KMS-11 (cell line): ENCODE measurements around the gene PPP1R13B.

Experiments used
- H2AFZ ChIP-seq: fragments of 200-600 bp; sonication (generic); 2 replicates; pipeline ENCODE4 v1.6.1; 2016; ENCODE audit warnings: antibody characterized with exemption, mixed run types, low read depth
- H3K27ac ChIP-seq: fragments of 200-600 bp; sonication (generic); 2 replicates; pipeline ENCODE4 v1.6.1; 2016; ENCODE audit warnings: mild to moderate bottlenecking, mixed run types
- H3K27me3 ChIP-seq: fragments of 200-600 bp; sonication (generic); 2 replicates; pipeline ENCODE4 v1.6.1; 2017; ENCODE audit warnings: mild to moderate bottlenecking, low read depth, mixed run types, moderate library complexity; ENCODE audit not compliant: insufficient read depth
- H3K36me3 ChIP-seq: fragments of 200-600 bp; sonication (generic); 2 replicates; pipeline ENCODE4 v1.6.1; 2017; ENCODE audit warnings: mild to moderate bottlenecking, mixed run types; ENCODE audit not compliant: insufficient read depth
- H3K4me1 ChIP-seq: fragments of 200-600 bp; sonication (generic); 2 replicates; pipeline ENCODE4 v1.6.1; 2016; ENCODE audit warnings: mild to moderate bottlenecking, low read depth, mixed run types; ENCODE audit not compliant: poor library complexity, severe bottlenecking
- H3K4me2 ChIP-seq: fragments of 200-600 bp; sonication (generic); 2 replicates; pipeline ENCODE4 v1.7.0; 2016; ENCODE audit warnings: mild to moderate bottlenecking, mixed run types
- H3K4me3 ChIP-seq: fragments of 200-600 bp; sonication (generic); IDR thresholded peaks from 2 replicates; pipeline ENCODE4 v1.6.1; 2017; ENCODE audit warnings: low read depth, low read length, mixed read lengths; ENCODE audit not compliant: insufficient read depth
- H3K79me2 ChIP-seq: fragments of 200-600 bp; sonication (generic); 2 replicates; pipeline ENCODE4 v1.6.1; 2016; ENCODE audit warnings: low read depth, mixed run types; ENCODE audit not compliant: insufficient read depth
- H3K9ac ChIP-seq: fragments of 200-600 bp; sonication (generic); 2 replicates; pipeline ENCODE4 v1.6.1; 2016; ENCODE audit warnings: mild to moderate bottlenecking, mixed run types
- H4K20me1 ChIP-seq: fragments of 200-600 bp; sonication (generic); 2 replicates; pipeline ENCODE4 v1.6.1; 2016; ENCODE audit warnings: mild to moderate bottlenecking, mixed run types; ENCODE audit not compliant: insufficient read depth
- TF ChIP-seq, protein P1 (sequence below): fragments of 200-600 bp; sonication (generic); conservative IDR thresholded peaks from 2 replicates; pipeline ENCODE4 v1.6.1; 2017; ENCODE audit warnings: low read depth, mild to moderate bottlenecking, antibody characterized with exemption, low read length, moderate library complexity, mixed read lengths

PPP1R13B gene, protein sequence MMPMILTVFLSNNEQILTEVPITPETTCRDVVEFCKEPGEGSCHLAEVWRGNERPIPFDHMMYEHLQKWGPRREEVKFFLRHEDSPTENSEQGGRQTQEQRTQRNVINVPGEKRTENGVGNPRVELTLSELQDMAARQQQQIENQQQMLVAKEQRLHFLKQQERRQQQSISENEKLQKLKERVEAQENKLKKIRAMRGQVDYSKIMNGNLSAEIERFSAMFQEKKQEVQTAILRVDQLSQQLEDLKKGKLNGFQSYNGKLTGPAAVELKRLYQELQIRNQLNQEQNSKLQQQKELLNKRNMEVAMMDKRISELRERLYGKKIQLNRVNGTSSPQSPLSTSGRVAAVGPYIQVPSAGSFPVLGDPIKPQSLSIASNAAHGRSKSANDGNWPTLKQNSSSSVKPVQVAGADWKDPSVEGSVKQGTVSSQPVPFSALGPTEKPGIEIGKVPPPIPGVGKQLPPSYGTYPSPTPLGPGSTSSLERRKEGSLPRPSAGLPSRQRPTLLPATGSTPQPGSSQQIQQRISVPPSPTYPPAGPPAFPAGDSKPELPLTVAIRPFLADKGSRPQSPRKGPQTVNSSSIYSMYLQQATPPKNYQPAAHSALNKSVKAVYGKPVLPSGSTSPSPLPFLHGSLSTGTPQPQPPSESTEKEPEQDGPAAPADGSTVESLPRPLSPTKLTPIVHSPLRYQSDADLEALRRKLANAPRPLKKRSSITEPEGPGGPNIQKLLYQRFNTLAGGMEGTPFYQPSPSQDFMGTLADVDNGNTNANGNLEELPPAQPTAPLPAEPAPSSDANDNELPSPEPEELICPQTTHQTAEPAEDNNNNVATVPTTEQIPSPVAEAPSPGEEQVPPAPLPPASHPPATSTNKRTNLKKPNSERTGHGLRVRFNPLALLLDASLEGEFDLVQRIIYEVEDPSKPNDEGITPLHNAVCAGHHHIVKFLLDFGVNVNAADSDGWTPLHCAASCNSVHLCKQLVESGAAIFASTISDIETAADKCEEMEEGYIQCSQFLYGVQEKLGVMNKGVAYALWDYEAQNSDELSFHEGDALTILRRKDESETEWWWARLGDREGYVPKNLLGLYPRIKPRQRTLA

DNA sequence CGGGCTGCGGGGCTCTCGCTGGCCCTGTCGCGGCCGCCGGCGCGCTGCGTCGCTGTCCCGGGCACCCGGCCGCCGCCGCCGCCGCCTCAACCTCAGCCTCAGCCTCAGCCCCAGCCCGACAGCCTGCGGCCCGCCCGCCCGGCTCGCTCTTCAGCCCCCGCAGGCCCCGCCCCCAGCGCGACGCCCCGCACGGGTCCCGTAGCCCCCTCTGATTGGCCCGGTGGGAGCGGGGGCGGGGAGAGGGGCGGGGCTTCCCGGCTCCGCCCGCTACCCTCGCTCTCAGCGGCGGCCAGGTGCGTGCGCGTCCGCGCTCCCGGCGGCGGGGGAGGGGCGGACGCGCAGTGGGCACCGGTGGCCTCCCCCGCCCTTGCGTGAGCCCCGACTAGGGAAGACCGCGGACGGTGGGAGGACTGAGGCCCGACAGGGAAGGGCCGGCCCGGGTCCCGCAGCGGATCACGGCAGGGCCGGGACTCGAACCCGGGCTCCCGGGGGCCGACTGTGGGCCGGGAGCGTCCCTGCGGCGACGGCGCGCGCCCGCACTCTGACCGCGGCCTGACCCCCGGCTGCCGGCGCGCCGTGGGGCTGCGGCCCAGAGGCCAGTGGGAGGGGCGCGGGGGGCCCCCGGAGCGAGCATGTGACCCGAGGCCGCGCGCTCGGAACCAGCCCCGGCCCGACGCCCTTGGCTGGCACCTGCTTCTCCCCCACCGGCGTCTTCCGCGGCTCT, at the start of gene PPP1R13B:
PPP1R13B (minus strand) TSS at position 125 of the 724 bp plus-strand sequence. CDS start 268 bp downstream, outside the sequence.
- Histone ChIP-seq H4K20me1 (no peaks in the 10 kb centered on the region), H3K4me3 (no peak within 1 kb of the TSS), H3K27me3 (no peaks in the 10 kb centered on the region; the same call in 1 of the 2 replicates), H3K9ac (peak within 1 kb of the TSS; percentile 49; the same call in 1 of the 2 replicates), H3K79me2 (no peaks in the 10 kb centered on the region), H3K27ac (no peak within 1 kb of the TSS), H3K36me3 (no peaks in the 10 kb centered on the region), H3K4me1 (no peaks in the 10 kb centered on the region), H3K4me2 (peak within 1 kb of the TSS; percentile 59), H2AFZ (peak within 1 kb of the TSS; percentile 44)
- TF ChIP-seq, protein P1, sequence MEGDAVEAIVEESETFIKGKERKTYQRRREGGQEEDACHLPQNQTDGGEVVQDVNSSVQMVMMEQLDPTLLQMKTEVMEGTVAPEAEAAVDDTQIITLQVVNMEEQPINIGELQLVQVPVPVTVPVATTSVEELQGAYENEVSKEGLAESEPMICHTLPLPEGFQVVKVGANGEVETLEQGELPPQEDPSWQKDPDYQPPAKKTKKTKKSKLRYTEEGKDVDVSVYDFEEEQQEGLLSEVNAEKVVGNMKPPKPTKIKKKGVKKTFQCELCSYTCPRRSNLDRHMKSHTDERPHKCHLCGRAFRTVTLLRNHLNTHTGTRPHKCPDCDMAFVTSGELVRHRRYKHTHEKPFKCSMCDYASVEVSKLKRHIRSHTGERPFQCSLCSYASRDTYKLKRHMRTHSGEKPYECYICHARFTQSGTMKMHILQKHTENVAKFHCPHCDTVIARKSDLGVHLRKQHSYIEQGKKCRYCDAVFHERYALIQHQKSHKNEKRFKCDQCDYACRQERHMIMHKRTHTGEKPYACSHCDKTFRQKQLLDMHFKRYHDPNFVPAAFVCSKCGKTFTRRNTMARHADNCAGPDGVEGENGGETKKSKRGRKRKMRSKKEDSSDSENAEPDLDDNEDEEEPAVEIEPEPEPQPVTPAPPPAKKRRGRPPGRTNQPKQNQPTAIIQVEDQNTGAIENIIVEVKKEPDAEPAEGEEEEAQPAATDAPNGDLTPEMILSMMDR: no peak

DNA sequence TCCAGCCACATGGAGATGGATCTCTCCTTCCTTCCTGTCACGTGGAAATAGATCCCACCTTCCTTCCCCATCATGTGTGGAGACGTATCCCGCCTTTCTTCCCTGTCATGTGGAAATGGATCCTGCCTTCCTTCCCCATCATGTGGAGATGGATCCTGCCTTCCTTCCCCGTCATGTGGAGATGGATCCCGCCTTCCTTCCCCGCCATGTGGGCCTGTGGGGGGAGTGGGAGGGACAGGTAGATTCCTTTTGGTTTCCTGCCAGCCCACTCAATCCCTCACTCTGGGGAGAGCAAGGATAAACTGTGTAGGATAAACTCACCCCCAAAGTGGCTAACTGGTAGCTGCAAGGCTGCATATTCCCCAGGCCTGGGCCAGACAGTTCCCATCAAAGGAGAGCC, 49.2 kb upstream of the PPP1R13B start:
- Histone ChIP-seq H3K36me3 (no peaks in the 10 kb centered on the region), H3K4me3 (no peak overlapping the region), H3K27ac (no peak overlapping the region), H3K27me3 (no peaks in the 10 kb centered on the region), H3K9ac (no peak overlapping the region), H2AFZ (no peak overlapping the region), H3K4me1 (no peaks in the 10 kb centered on the region), H4K20me1 (no peaks in the 10 kb centered on the region), H3K4me2 (no peak overlapping the region), H3K79me2 (no peaks in the 10 kb centered on the region)
- TF ChIP-seq, protein P1: no peak

DNA sequence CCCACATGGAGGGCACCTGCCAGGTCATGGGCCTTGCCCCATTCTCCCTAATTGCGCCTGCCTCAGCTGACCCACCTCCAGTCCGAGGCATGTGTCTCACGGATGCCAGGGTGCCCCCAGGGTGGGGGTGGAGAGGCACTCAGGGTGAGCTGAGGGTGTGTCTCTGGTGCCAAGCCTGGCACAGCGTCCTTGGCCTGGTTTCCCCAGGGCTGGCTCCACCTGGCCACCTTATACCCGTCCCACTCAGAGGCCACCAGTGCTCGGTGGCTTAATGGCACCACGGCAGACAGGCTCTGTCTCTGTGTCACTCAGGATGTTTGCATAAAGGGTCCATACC, 47.3 kb upstream of the PPP1R13B start:
- Histone ChIP-seq H3K36me3 (no peaks in the 10 kb centered on the region), H3K4me1 (no peaks in the 10 kb centered on the region)

More for the DNA sequence above, 47.3 kb upstream of the PPP1R13B start:
- H3K9ac ChIP-seq: no peak overlapping the region
- no peaks in the 10 kb centered on the region for H4K20me1 ChIP-seq
- TF ChIP-seq, protein P1: no peak
- no peak overlapping the region for H3K4me3 ChIP-seq
- no peak overlapping the region for H3K4me2 ChIP-seq
- H3K79me2 ChIP-seq: no peaks in the 10 kb centered on the region
- no peak overlapping the region for H3K27ac ChIP-seq
- no peak overlapping the region for H2AFZ ChIP-seq
- no peaks in the 10 kb centered on the region for H3K27me3 ChIP-seq
